ENCODE data around the gene ASS1.

DNA sequence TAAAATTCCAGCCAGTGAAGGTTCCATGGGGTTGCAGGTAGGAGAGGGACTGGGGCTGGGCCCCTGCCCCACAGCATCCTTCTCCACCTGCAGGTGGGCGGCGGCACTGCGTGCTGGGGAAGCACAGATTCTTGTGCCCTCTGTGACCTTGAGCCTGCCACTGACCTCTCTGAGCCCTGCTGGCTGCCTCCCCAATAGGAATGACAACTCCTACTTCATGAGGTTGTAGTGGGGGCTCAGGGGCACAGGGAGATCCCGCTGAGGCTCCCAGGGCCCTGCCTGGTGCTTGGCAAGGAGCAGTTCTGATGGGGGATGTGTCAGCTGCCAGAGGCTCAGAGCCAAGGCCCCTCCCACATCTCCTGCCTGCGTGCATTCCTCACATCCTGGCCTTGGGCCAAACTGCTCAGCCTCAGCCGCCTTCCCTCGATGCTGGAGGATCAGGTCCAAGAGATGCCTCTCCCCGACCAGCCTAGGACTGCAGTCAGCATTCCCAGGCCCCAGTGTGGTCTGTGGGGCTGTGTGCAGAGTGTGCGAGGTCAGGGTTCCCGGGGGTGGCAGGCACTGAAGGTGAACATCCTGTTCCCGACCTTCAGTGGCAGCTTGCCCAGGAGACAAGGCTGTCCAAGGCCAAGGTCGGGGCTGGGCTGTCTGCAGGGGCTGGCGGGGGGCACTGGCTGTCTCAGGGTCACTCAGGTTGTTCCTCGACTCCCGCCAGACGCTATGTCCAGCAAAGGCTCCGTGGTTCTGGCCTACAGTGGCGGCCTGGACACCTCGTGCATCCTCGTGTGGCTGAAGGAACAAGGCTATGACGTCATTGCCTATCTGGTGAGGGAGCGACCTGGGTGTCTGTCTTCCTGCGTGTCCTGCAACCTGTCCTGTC is 7.0 kb downstream of the ASS1 start:
- TF ChIP-seq, protein P1, sequence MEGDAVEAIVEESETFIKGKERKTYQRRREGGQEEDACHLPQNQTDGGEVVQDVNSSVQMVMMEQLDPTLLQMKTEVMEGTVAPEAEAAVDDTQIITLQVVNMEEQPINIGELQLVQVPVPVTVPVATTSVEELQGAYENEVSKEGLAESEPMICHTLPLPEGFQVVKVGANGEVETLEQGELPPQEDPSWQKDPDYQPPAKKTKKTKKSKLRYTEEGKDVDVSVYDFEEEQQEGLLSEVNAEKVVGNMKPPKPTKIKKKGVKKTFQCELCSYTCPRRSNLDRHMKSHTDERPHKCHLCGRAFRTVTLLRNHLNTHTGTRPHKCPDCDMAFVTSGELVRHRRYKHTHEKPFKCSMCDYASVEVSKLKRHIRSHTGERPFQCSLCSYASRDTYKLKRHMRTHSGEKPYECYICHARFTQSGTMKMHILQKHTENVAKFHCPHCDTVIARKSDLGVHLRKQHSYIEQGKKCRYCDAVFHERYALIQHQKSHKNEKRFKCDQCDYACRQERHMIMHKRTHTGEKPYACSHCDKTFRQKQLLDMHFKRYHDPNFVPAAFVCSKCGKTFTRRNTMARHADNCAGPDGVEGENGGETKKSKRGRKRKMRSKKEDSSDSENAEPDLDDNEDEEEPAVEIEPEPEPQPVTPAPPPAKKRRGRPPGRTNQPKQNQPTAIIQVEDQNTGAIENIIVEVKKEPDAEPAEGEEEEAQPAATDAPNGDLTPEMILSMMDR (conservative IDR thresholded peaks at IDR 0.05; ENCODE audit: low read depth, low read length): peak; percentile 72
- no peak for TF ChIP-seq EZH2 (IDR thresholded peaks at IDR 0.05; ENCODE audit: borderline replicate concordance, low read depth, low read length, poor library complexity, severe bottlenecking)
